Transverse colon (tissue), 3 donors: Measurements from ENCODE around the gene GRB2.

Experiments
- POLR2A ChIP-seq: fragments of 450-650 bp; IDR thresholded peaks from one replicate; pipeline ENCODE4 v1.6.1; 2016; ENCODE audit warnings: antibody characterized with exemption, mild to moderate bottlenecking, moderate library complexity
- TF ChIP-seq, protein P1 (sequence below), 5 experiments: fragments of 200-600 bp in 3 of 5; fragments of 450-650 bp in 2 of 5; sonication (generic) in 3 of 5; IDR thresholded peaks; 1 replicate in 2 of 5; 2 replicates in 3 of 5; pipeline ENCODE4 v1.5.1; 2016 to 2017; ENCODE audit warnings: antibody characterized with exemption in 5 of 5, inconsistent platforms in 3 of 5, mild to moderate bottlenecking in 2 of 5, moderate library complexity in 1 of 5

DNA sequence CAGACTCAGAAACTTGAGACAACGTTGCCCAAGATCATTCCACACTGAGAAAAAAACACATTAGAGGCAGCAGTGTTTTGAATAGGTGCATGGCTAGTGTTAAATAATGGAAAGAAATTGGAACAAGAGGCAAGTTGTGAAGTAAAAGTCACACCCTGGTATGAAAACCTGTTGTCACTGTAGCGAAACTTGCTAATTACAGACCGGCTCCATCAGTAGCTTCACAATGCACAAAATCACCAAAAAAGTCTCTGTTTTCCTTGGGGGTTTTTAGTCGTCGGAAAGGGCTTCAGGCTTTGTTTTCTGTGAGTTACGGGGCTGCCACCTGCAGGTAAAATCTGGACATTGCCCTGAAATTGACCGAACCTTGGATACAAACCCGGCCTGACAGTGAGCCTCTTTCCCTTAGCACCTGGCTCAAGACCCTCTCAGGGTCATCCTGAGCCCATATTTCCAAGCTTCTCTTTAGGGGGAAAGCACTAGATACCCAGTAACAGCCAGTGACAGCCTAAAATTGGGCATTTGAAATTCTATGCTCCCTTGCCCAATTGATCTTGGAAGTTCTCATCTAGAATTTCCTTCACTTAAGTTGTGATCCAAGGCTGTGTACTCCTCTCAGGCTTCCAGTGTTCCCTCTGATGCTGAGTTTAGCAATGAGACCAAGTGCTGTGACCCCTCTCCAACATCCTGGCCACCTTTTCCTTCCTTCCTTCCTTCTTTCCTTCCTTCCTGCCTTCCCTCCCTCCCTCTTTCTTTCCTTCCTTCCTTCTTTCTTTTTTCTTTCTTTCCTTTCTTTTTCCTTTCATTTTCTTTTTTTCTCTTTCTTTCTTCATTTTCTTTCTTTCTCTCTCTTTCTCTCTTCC, 7.2 kb upstream of the GRB2 start:
- TF ChIP-seq, protein P1, sequence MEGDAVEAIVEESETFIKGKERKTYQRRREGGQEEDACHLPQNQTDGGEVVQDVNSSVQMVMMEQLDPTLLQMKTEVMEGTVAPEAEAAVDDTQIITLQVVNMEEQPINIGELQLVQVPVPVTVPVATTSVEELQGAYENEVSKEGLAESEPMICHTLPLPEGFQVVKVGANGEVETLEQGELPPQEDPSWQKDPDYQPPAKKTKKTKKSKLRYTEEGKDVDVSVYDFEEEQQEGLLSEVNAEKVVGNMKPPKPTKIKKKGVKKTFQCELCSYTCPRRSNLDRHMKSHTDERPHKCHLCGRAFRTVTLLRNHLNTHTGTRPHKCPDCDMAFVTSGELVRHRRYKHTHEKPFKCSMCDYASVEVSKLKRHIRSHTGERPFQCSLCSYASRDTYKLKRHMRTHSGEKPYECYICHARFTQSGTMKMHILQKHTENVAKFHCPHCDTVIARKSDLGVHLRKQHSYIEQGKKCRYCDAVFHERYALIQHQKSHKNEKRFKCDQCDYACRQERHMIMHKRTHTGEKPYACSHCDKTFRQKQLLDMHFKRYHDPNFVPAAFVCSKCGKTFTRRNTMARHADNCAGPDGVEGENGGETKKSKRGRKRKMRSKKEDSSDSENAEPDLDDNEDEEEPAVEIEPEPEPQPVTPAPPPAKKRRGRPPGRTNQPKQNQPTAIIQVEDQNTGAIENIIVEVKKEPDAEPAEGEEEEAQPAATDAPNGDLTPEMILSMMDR (IDR thresholded peaks at IDR 0.05) = peak; percentile 72 to 87 (median 75)
- TF ChIP-seq POLR2A = no peak
